ENCODE results near the gene SPATA6L.

DNA sequence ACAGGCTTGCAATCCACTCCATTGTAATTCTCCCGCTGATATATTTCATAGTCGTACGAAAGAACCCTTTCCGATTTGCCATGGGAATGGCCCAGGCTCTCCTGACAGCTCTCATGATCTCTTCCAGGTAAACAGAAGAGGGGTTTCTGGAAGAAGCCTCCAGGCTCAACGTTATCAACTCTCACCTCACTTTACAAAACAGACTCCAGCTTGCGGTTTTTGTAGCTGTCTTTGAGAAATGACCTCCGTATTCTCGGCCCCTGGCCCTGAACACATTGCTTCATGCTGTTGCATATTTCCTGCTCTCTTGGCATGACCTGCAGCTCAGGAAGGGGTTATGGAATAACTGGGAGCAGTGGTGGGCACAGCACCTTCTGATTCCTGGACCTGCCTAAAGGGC lies 90.3 kb downstream of the SPATA6L start:
- TF ChIP-seq, protein P1, sequence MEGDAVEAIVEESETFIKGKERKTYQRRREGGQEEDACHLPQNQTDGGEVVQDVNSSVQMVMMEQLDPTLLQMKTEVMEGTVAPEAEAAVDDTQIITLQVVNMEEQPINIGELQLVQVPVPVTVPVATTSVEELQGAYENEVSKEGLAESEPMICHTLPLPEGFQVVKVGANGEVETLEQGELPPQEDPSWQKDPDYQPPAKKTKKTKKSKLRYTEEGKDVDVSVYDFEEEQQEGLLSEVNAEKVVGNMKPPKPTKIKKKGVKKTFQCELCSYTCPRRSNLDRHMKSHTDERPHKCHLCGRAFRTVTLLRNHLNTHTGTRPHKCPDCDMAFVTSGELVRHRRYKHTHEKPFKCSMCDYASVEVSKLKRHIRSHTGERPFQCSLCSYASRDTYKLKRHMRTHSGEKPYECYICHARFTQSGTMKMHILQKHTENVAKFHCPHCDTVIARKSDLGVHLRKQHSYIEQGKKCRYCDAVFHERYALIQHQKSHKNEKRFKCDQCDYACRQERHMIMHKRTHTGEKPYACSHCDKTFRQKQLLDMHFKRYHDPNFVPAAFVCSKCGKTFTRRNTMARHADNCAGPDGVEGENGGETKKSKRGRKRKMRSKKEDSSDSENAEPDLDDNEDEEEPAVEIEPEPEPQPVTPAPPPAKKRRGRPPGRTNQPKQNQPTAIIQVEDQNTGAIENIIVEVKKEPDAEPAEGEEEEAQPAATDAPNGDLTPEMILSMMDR (conservative IDR thresholded peaks at IDR 0.05; ENCODE audit: low read length), result no peak
- TF ChIP-seq EZH2phosphoT487 (IDR thresholded peaks at IDR 0.05; ENCODE audit: borderline replicate concordance), result no peak

Measured in Loucy (cell line).